Transverse colon (tissue), 4 donors: ENCODE results near the gene KIF21A.

Experiments
- EP300 ChIP-seq: sonication (generic); formaldehyde crosslinking; IDR thresholded peaks from one replicate; pipeline ENCODE4 v1.6.1; 2017; ENCODE audit warnings: antibody characterized with exemption, low read depth
- POLR2AphosphoS5 ChIP-seq, 3 donors: sonication (generic); formaldehyde crosslinking; IDR thresholded peaks; one replicate each; pipeline ENCODE4 v1.6.1; 2016; ENCODE audit warnings: antibody characterized with exemption in 3 of 3
- TF ChIP-seq, protein P1 (sequence below), 5 experiments: fragments of 200-600 bp in 3 of 5; fragments of 450-650 bp in 2 of 5; sonication (generic) in 3 of 5; IDR thresholded peaks; 1 replicate in 2 of 5; 2 replicates in 3 of 5; pipeline ENCODE4 v1.5.1; 2016 to 2017; ENCODE audit warnings: antibody characterized with exemption in 5 of 5, inconsistent platforms in 3 of 5, mild to moderate bottlenecking in 2 of 5, moderate library complexity in 1 of 5

DNA sequence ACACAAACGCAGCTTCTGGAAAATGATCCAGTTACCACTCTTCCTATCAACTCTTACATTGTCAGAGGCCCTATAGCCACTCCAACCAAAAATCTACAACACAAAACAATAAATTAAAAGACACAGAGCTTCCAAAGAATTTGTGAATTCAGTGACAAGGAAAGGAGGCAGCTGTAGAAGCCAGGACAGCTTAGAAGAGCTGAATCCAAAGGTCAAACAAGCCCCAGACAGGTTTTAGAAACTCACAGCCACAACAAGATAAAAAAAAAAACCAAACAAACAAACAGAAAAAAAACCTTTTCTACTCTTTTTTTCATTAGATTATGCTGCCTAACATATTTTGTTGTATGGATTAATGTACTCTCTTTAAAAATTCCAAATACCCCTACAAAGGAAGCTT lies 94.4 kb downstream of the KIF21A start:
- TF ChIP-seq, protein P1, sequence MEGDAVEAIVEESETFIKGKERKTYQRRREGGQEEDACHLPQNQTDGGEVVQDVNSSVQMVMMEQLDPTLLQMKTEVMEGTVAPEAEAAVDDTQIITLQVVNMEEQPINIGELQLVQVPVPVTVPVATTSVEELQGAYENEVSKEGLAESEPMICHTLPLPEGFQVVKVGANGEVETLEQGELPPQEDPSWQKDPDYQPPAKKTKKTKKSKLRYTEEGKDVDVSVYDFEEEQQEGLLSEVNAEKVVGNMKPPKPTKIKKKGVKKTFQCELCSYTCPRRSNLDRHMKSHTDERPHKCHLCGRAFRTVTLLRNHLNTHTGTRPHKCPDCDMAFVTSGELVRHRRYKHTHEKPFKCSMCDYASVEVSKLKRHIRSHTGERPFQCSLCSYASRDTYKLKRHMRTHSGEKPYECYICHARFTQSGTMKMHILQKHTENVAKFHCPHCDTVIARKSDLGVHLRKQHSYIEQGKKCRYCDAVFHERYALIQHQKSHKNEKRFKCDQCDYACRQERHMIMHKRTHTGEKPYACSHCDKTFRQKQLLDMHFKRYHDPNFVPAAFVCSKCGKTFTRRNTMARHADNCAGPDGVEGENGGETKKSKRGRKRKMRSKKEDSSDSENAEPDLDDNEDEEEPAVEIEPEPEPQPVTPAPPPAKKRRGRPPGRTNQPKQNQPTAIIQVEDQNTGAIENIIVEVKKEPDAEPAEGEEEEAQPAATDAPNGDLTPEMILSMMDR (IDR thresholded peaks at IDR 0.05) = no peak
- TF ChIP-seq EP300 (no peak), POLR2AphosphoS5 (IDR thresholded peaks at IDR 0.05) (no peak)
